HG03439 (cell line): Measurements from ENCODE around the gene PIEZO2.

Experiments used
- ATAC-seq: cut with Tn5 transposase; IDR thresholded peaks from one replicate; pipeline ENCODE4 v1.9.1; 2021; ENCODE audit warnings: mild to moderate bottlenecking, moderate library complexity; ENCODE audit not compliant: unreplicated experiment

The PIEZO2 gene

GRCh38 chr18:10901329-10901728 lies 248.0 kb downstream of the PIEZO2 start:
- ATAC-seq = no peak

DNA sequence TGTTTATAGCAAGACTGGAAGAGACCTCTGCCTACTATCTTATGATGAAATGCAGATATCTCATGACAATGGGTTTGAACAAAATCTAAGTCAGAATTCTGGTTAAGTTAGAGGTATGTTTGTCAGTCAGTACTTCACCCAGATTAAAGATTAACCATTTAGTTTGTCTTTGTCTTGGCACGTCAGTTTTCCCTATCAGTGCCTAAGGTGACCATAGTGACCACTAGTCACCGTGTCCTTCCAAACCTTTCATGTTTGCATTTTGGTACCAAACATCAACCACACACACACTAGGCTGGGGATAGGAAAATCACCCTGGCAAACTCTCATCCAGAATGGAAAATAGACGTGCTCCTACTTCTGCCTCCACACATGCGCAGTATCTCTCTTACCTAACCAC lies 248.9 kb downstream of the PIEZO2 start:
- no peak for ATAC-seq

DNA sequence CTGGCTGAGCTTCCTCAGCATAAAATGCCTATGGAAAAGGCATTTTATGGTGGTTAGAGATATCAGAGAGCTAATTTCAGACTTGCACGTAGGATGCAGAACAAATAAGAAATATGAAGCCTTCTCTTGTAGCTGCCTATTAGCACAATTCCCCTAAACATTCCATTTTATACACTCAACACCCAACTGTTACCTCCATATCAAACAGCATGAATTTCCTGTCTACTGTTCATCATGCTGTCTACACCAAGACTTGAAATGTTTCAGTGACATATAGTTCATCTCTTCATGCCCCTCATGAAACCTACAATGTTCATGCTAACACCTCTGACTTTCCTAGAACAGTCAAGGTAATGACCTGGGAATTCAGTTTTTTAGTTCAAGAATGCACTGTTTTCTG lies 249.9 kb downstream of the PIEZO2 start:
- ATAC-seq = no peak

- no peak for ATAC-seq
Measured at GRCh38 chr18:10898417-10898974, 250.9 kb downstream of the PIEZO2 start.

DNA sequence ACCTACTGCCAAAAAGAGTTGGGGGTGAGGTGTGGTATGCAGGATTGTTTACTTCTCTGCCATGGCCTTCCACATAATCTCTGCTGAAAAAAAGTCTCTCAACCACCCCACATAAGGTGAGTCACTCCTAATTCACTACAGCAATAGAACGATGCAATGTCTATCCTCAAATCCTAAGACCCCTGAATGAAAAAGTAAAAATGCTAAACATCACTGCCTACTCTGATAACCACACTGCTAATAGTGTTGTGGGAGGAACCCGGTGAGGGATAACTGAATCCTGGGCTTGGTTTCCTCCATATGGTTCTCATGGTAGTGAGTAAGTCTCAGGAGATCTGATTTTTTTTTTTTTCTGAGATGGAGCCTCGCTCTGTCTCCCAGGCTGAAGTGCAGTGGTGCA lies 252.5 kb downstream of the PIEZO2 start:
- ATAC-seq = no peak

- ATAC-seq = no peak
Measured at GRCh38 chr18:10895976-10896375, 253.4 kb downstream of the PIEZO2 start.

DNA sequence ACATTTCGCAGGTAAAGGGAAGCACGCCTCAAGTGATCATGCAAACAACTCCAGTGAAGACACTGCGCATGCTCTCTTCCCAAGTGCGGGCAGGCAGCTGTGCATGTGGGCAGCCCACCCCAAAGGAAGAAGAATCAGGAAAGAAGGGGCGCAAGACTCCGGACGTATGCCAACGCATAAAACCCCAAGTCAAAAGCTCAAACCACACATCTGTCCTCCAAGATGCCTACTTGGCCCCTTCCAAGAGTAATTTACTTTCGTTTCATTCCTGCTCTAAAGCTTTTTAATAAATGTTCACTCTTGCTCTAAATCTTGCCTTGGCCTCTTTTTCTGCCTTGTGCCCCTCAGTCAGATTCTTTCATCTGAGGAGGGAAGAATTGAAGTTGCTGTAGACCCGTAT lies 254.9 kb downstream of the PIEZO2 start:
- no peak for ATAC-seq

GRCh38 chr18:10893761-10894160 lies 255.6 kb downstream of the PIEZO2 start:
- ATAC-seq = no peak

- ATAC-seq = no peak
Measured at GRCh38 chr18:10893196-10893595, 256.2 kb downstream of the PIEZO2 start.

DNA sequence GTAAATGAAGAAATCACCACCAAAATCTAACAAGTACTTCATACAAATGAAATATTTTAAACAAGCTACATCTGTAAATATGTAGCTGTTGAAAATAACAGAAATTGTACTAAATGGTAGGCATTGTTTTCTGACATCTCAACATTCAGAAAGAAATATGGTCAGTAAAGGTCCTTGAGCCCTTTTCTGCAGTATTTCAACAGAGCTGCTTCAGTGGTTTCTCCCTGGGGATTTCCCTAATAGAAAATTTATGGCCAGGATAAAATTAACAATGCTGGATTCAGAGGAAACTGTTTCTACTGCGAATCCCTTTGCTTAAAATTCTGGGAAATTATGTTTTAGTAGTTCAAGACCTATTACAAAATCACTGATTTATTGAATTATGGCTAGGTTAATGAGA lies 256.6 kb downstream of the PIEZO2 start:
- ATAC-seq = no peak

GRCh38 chr18:10890022-10890421 lies 259.3 kb downstream of the PIEZO2 start:
- no peak for ATAC-seq

DNA sequence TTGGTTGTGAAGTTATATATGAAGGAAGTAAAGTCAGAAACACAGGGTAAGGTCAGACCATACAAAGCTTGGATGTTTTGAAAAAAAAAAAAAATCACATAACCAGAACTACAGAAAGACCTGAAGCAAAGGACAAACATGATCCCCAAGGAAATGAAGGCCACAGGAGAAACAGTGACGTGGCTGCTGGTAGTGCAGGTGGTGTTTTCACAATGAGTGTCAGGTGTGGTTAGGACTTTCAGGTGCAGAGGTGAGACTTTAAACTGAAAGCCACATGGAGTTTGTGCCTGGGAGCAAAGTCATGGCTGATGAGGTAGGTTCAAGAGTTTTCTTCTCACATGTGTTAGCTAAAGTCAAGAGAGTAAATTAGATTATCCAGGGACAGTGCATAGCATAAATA lies 270.7 kb downstream of the PIEZO2 start:
- peak; percentile 95 for ATAC-seq

- no peak for ATAC-seq
Measured at GRCh38 chr18:10877987-10878386, 271.4 kb downstream of the PIEZO2 start.

GRCh38 chr18:10875811-10876210 lies 273.6 kb downstream of the PIEZO2 start:
- ATAC-seq = no peak

DNA sequence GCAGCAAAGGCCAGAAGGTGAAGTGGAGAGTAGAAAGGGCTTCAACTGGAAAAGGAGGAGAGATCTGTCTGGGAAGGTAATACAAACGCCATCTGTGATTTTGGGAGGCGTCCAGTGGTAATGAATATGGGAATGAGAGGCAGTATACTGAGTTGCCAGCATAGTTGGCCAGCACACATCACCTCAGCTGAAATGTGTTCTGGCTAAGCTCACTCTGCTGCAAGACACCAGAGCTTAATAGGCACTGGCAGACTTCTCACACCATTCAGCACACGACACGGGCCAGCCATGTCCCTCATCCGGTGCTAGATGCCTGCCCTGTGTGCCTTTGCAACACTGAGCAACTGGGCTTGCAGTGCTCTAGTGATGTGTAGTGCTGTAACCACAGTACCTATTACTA lies 277.1 kb downstream of the PIEZO2 start:
- ATAC-seq = no peak

DNA sequence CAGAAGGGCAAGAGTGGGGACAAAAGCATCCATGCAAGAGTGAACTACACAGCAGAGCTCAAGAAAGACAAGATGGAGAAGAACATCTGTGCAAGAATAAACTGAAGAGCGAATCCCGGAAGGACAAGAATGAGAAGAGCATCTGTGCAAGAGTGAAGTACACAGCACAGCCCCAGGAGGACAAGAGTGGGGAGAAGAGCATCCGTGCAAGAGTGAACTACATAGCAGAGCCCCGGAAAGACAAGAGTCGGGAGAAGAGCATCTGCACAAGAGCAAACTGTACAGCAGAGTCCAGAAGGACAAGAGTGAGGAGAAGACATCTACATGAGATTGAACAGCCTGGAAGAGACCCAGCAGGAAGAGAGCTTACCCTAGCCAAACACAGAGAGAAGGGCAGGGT lies 284.6 kb downstream of the PIEZO2 start:
- ATAC-seq = no peak

DNA sequence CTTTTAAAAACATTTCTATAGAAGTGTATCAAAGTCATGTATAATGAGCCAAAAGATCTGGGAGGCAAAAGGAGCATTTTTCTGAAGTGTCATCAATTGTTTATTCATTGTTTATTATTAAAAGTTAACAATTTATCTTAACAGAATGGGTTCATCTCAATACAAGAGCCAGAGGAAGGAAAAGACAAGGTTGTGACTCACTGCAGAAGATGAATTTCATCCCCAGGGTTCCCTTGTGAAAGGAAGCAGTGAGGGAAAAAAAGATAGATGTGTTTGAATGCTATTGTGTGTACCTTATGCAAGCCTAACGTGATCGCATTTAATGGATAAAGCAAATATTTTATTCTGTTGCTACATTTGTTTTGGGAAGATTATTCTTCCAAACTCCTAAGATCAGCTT lies 286.3 kb downstream of the PIEZO2 start:
- no peak for ATAC-seq

DNA sequence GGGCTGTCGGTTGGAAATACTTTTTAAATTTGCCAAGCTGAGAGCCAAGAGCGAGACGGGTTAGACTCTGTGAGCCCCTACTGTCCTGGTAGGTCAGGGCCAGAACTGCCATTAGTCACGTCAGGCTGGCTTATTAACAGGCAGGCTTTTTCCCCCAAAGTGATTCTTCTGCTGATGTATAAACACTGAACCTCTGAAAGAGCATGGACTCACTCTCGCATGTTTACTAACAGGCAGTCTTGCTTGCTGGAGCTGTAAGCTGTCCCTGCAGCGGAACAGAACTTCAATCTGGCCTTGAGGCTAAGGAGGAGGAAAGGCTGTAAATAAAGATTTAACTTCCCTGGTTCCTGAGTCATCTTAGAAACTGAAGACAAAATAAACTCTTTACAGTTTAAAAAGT lies 288.4 kb downstream of the PIEZO2 start:
- ATAC-seq = no peak

- no peak for ATAC-seq
Measured at GRCh38 chr18:10860382-10860781, 289.0 kb downstream of the PIEZO2 start.

- no peak for ATAC-seq
Measured at GRCh38 chr18:10858477-10858876, 290.9 kb downstream of the PIEZO2 start.

DNA sequence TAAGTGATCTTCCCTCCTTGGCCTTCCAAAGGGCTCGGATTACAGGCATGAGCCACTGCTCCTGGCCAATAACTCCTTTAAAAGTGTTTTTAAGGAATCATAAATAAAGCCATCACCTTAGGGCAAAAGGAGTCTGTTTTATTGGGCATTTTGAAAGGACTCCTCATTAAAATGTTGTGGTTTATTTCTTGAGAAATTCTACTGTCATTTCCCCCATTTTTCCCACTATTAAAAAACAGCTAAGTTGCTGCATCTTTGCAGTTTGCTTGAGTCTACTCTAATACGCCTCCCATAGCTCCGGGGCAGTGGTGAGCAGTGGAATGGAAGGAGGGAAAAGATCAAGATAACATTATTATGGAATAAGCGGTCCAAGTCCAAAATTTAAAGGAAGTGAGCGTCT lies 293.2 kb downstream of the PIEZO2 start:
- no peak for ATAC-seq

DNA sequence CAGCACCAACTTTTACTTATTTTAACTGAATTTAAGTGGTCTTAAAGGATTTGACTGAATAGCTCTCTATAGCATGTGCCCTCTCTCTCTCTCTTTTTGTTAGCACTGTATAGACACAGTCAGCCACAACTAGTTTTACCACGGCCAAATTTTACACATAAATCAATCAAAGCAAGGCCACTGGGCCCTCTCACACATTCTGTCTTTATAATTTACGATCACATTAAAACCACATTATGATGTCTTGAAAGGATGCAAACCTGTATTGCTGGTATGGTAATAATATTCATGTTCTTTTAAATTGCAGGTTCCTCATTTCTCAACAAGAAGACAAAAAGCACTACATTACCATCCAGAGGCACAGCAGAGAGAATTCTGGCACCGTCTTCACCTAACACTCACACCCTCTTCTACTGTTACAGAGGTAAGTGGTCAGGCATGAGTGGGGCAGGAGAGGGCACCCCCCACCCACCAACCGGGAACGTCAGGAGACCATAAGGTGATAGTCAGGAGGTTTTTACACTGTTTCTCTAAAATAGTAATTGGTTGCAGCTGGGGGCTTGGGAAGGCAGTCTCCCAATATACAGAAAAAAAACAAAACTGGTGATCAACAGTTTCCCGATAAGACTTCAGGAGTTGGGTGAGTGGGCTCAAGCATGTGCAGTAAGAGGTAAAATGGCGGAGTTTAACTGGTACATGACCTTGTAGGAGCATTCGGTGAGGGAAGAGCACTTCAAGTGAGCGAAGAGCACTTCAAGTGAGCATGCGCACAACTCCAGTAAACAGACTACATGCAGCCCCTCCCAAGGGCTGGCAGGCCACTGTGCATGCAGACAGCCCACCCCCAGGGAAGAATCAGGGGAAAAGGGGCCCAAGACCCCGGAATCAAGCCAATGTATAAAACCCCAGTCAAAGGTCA lies 296.7 kb downstream of the PIEZO2 start:
- no peak for ATAC-seq
